SU-DHL-6 (cell line): ENCODE data around the gene ITPR2.

ENCODE experiments used
- H2AFZ ChIP-seq: fragments of 200-600 bp; sonication (generic); 2 replicates; pipeline ENCODE4 v1.6.1; 2014; ENCODE audit warnings: low read depth, mild to moderate bottlenecking, moderate library complexity, mixed read lengths, antibody characterized with exemption, low read length; ENCODE audit not compliant: severe bottlenecking
- H3F3A ChIP-seq: fragments of 200-600 bp; shearing (Covaris generic); 2 replicates; pipeline ENCODE4 v1.6.0; 2016; ENCODE audit warnings: antibody characterized with exemption, mild to moderate bottlenecking; ENCODE audit not compliant: insufficient read depth
- H3K27ac ChIP-seq: fragments of 200-600 bp; sonication (generic); 2 replicates; pipeline ENCODE4 v1.5.1; 2016; ENCODE audit warnings: low read depth, mild to moderate bottlenecking, low read length, moderate library complexity, mixed read lengths
- H3K27me3 ChIP-seq: fragments of 200-600 bp; sonication (generic), shearing (Covaris generic); 2 replicates; pipeline ENCODE4 v1.6.0; 2014; ENCODE audit warnings: mild to moderate bottlenecking, low read length
- H3K36me3 ChIP-seq: fragments of 200-600 bp; sonication (generic); 2 replicates; pipeline ENCODE4 v1.6.1; 2014; ENCODE audit warnings: mild to moderate bottlenecking, low read length, mixed read lengths
- H3K4me2 ChIP-seq: fragments of 300-600, 200-600 bp; shearing (Covaris generic), sonication (generic); 2 replicates; pipeline ENCODE4 v1.6.0; 2014; ENCODE audit warnings: low read length, low read depth, mild to moderate bottlenecking; ENCODE audit not compliant: poor library complexity, severe bottlenecking
- H3K4me3 ChIP-seq: fragments of 200-600 bp; sonication (generic); 2 replicates; pipeline ENCODE4 v1.5.1; 2014; ENCODE audit warnings: antibody characterized with exemption, low read length, mild to moderate bottlenecking, mixed read lengths; ENCODE audit not compliant: insufficient read depth, poor library complexity, severe bottlenecking
- H3K79me2 ChIP-seq: fragments of 200-600 bp; sonication (generic); 2 replicates; pipeline ENCODE4 v1.6.1; 2014; ENCODE audit warnings: mild to moderate bottlenecking, low read length, moderate library complexity; ENCODE audit not compliant: insufficient read depth
- H3K9ac ChIP-seq: fragments of 200-600 bp; sonication (generic); 2 replicates; pipeline ENCODE4 v1.7.0; 2014; ENCODE audit warnings: mild to moderate bottlenecking, low read length
- H3K9me2 ChIP-seq: fragments of 200-600 bp; sonication (generic); replicated peaks from 2 replicates; pipeline ENCODE4 v1.6.1; 2014; ENCODE audit warnings: low read length; ENCODE audit not compliant: insufficient read depth
- H3K9me3 ChIP-seq: fragments of 200-600 bp; sonication (generic); 2 replicates; pipeline ENCODE4 v1.6.1; 2014; ENCODE audit warnings: low read length, mixed read lengths; ENCODE audit not compliant: insufficient read depth
- H4K20me1 ChIP-seq: fragments of 200-600 bp; sonication (generic); 2 replicates; pipeline ENCODE4 v1.6.1; 2014; ENCODE audit warnings: low read depth, mild to moderate bottlenecking, antibody characterized with exemption, low read length, moderate library complexity, mixed read lengths
- EZH2phosphoT487 ChIP-seq: fragments of 200-600 bp; sonication (generic), shearing (Covaris generic); conservative IDR thresholded peaks from 2 replicates; pipeline ENCODE4 v1.6.1; 2018; ENCODE audit warnings: mild to moderate bottlenecking, antibody characterized with exemption, low read length, moderate library complexity, mixed read lengths
- TF ChIP-seq, protein P1 (sequence below): fragments of 200-600 bp; sonication (generic); IDR thresholded peaks from one replicate; pipeline ENCODE4 v1.5.1; 2017; ENCODE audit warnings: antibody characterized with exemption, mild to moderate bottlenecking, low read length, moderate library complexity; ENCODE audit not compliant: insufficient read depth, poor library complexity, severe bottlenecking

Gene ITPR2

GRCh38 chr12:26554332-26554731 lies 278.7 kb downstream of the ITPR2 start:
- H3K36me3 ChIP-seq, result no peaks in the 10 kb centered on the region
- H2AFZ ChIP-seq, result no peak overlapping the region
- H3K4me3 ChIP-seq, result no peak overlapping the region
- no peaks in the 10 kb centered on the region for H4K20me1 ChIP-seq
- no peaks in the 10 kb centered on the region for H3K9me3 ChIP-seq
- H3K9me2 ChIP-seq, result no peaks in the 10 kb centered on the region
- no peak overlapping the region for H3K27ac ChIP-seq
- TF ChIP-seq EZH2phosphoT487, result no peak
- no peak overlapping the region for H3K9ac ChIP-seq
- H3K79me2 ChIP-seq, result no peaks in the 10 kb centered on the region
- H3K4me2 ChIP-seq, result no peak overlapping the region
- H3K27me3 ChIP-seq, result no peaks in the 10 kb centered on the region
- H3F3A ChIP-seq, result no peaks in the 10 kb centered on the region

DNA sequence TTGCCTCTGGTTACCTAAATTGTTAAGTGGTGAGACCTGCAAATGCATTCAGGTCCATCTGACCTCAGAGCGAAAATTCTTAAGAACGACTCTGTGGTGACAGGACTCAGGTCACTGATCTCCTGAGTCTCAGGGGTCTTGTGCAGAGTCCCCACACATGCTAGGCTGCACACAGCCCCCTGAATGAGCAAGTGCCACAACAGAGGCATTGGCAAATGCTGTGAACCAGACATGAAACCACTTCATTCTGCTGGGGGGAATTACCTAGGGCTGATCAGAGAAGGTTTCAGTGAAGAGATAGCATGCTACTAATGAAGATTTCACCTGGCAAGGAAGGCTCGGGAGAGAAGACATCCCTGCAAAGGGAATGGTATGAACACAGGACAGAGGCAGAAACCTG lies 281.6 kb downstream of the ITPR2 start:
- Histone ChIP-seq H3K4me3 (no peak overlapping the region), H3K27me3 (no peaks in the 10 kb centered on the region), H3K36me3 (no peaks in the 10 kb centered on the region), H3K9me3 (no peaks in the 10 kb centered on the region), H3K27ac (no peak overlapping the region), H4K20me1 (no peaks in the 10 kb centered on the region), H3F3A (no peaks in the 10 kb centered on the region), H3K9ac (no peak overlapping the region), H3K9me2 (no peaks in the 10 kb centered on the region), H2AFZ (no peak overlapping the region), H3K79me2 (no peaks in the 10 kb centered on the region), H3K4me2 (no peak overlapping the region)
- no peak for TF ChIP-seq EZH2phosphoT487
- TF ChIP-seq, protein P1, sequence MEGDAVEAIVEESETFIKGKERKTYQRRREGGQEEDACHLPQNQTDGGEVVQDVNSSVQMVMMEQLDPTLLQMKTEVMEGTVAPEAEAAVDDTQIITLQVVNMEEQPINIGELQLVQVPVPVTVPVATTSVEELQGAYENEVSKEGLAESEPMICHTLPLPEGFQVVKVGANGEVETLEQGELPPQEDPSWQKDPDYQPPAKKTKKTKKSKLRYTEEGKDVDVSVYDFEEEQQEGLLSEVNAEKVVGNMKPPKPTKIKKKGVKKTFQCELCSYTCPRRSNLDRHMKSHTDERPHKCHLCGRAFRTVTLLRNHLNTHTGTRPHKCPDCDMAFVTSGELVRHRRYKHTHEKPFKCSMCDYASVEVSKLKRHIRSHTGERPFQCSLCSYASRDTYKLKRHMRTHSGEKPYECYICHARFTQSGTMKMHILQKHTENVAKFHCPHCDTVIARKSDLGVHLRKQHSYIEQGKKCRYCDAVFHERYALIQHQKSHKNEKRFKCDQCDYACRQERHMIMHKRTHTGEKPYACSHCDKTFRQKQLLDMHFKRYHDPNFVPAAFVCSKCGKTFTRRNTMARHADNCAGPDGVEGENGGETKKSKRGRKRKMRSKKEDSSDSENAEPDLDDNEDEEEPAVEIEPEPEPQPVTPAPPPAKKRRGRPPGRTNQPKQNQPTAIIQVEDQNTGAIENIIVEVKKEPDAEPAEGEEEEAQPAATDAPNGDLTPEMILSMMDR, result no peak

DNA sequence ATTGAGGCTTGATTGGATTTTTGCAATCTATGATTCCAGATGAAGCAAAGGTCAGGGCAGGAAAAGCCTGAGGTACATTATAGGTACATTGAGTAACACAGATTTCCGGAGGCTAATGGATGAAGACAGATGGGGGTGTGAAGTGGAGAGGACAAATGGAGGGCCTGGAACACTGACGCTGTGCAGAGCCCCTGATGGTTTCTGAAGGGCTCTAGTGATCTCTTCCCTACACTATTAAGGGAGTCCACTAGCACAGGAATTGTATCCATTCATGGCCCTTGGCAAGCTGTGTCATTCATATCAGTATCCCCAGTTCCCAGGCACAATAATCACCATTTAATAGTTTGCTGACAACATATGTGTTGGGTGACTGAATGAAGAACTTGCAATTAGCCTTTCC lies 284.8 kb downstream of the ITPR2 start:
- H3K79me2 ChIP-seq, result no peaks in the 10 kb centered on the region
- H3K4me3 ChIP-seq, result no peak overlapping the region
- H3K9me2 ChIP-seq, result no peaks in the 10 kb centered on the region
- no peak overlapping the region for H3K27ac ChIP-seq
- H2AFZ ChIP-seq, result no peak overlapping the region
- H3K27me3 ChIP-seq, result no peaks in the 10 kb centered on the region
- no peaks in the 10 kb centered on the region for H3F3A ChIP-seq
- H3K4me2 ChIP-seq, result no peak overlapping the region
- TF ChIP-seq, protein P1, result no peak
- no peak for TF ChIP-seq EZH2phosphoT487
- no peak overlapping the region for H3K9ac ChIP-seq
- H4K20me1 ChIP-seq, result no peaks in the 10 kb centered on the region
- no peaks in the 10 kb centered on the region for H3K36me3 ChIP-seq
- no peaks in the 10 kb centered on the region for H3K9me3 ChIP-seq

DNA sequence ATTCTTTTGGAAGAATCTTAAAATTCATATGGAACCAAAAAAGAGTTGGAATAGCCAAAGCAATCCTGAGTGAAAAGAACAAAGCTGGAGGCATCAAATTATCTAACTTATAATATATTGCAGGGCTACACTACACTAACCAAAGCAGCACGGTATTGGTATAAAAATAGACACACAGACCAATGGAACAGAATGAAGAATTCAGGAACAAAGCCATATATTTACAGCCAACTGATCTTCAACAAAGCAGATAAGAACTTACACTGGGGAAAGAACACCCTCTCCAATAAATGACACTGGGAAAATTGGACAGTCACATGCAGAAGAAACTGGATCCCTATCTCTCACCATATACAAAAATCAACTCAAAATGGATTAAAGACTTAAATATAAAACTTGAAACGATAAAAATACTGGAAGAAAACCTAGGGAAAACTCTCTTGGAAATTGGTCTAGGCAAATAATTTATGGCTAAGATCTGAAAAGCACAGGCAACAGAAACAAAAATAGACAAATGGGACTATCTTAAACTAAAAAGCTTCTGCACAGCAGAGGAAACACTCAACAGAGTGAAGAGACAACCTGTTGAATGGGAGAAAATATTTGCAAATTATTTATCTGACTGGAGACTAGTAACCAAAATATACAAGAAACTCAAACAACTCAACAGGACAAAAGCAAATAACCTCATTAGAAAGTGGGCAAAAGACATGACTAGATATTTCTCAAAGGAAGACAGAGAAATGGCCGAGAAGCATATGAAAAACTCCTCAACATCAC lies 286.3 kb downstream of the ITPR2 start:
- Histone ChIP-seq H3K9ac (no peak overlapping the region), H3K79me2 (no peaks in the 10 kb centered on the region), H3K4me2 (no peak overlapping the region), H3F3A (no peaks in the 10 kb centered on the region), H3K4me3 (no peak overlapping the region), H2AFZ (no peak overlapping the region), H3K9me2 (no peaks in the 10 kb centered on the region), H4K20me1 (no peaks in the 10 kb centered on the region), H3K9me3 (no peaks in the 10 kb centered on the region), H3K27ac (no peak overlapping the region), H3K27me3 (no peaks in the 10 kb centered on the region), H3K36me3 (no peaks in the 10 kb centered on the region)
- no peak for TF ChIP-seq EZH2phosphoT487
- TF ChIP-seq, protein P1, result no peak
